Liver (tissue), 9 donors: ENCODE results near the gene PEAK1. TPM values are rescaled to one million over a fixed set of nuclear protein-coding genes. Genes with fewer than 3 reads are reported as not detected.

Source experiments
- DNase-seq: peaks from one replicate; pipeline ENCODE4 v3.0.0-alpha.2; 2017; ENCODE audit warnings: low spot score
- H3K27ac ChIP-seq, 2 donors: one replicate each; pipeline ENCODE4 v1.7.0; 2013; ENCODE audit warnings: inconsistent platforms in 2 of 2, low read length in 2 of 2, control low read depth in 1 of 2, low read depth in 1 of 2, mild to moderate bottlenecking in 1 of 2
- H3K27me3 ChIP-seq, 4 donors: one replicate each; pipeline versions ENCODE4 v1.6.1 to v1.7.0; 2013; ENCODE audit warnings: low read length in 3 of 4, inconsistent platforms in 1 of 4, mild to moderate bottlenecking in 1 of 4, moderate library complexity in 1 of 4; ENCODE audit not compliant: control insufficient read depth in 4 of 4, insufficient read depth in 4 of 4
- H3K36me3 ChIP-seq, 4 donors: one replicate each; pipeline versions ENCODE4 v1.6.1 to v1.7.0; 2013; ENCODE audit warnings: low read length in 3 of 4, mild to moderate bottlenecking in 3 of 4, low read depth in 1 of 4, moderate library complexity in 1 of 4; ENCODE audit not compliant: control insufficient read depth in 4 of 4, insufficient read depth in 3 of 4
- H3K4me1 ChIP-seq, 4 donors: one replicate each; pipeline versions ENCODE4 v1.6.1 to v1.7.0; 2013; ENCODE audit warnings: low read length in 3 of 4, mild to moderate bottlenecking in 3 of 4, moderate library complexity in 1 of 4; ENCODE audit not compliant: control insufficient read depth in 4 of 4, insufficient read depth in 4 of 4
- H3K4me3 ChIP-seq, 3 donors: one replicate each; pipeline versions ENCODE4 v1.6.1 to v1.7.0; 2013; ENCODE audit warnings: low read length in 3 of 3, control low read depth in 1 of 3, low read depth in 1 of 3, mild to moderate bottlenecking in 1 of 3
- H3K9ac ChIP-seq, 2 donors: one replicate each; pipeline ENCODE4 v1.7.0; 2013; ENCODE audit warnings: low read length in 2 of 2, mild to moderate bottlenecking in 2 of 2, moderate library complexity in 2 of 2, control low read depth in 1 of 2, low read depth in 1 of 2
- H3K9me3 ChIP-seq, 4 donors: one replicate each; pipeline versions ENCODE4 v1.6.1 to v1.7.0; 2013; ENCODE audit warnings: low read length in 3 of 4; ENCODE audit not compliant: control insufficient read depth in 4 of 4
- EGR1 ChIP-seq, 2 donors: IDR thresholded peaks; 2 replicates each; pipeline ENCODE4 v1.6.1; 2016 to 2018; ENCODE audit warnings: antibody characterized with exemption in 2 of 2, low read depth in 2 of 2
- FOXA1 ChIP-seq: IDR thresholded peaks from 2 replicates; pipeline ENCODE4 v1.6.1; 2016; ENCODE audit warnings: antibody characterized with exemption
- HNF4G ChIP-seq: IDR thresholded peaks from 2 replicates; pipeline ENCODE4 v1.6.1; 2016; ENCODE audit warnings: antibody characterized with exemption
- JUND ChIP-seq, 2 donors: IDR thresholded peaks; 2 replicates each; pipeline ENCODE4 v1.6.1; 2016; ENCODE audit warnings: antibody characterized with exemption in 2 of 2
- NR2F2 ChIP-seq: IDR thresholded peaks from 2 replicates; pipeline ENCODE4 v1.6.1; 2016; ENCODE audit warnings: antibody characterized with exemption
- RAD21 ChIP-seq, 2 donors: IDR thresholded peaks; 2 replicates each; pipeline ENCODE4 v1.6.1; 2016; ENCODE audit warnings: antibody characterized with exemption in 2 of 2, mild to moderate bottlenecking in 2 of 2
- RXRA ChIP-seq, 2 donors: IDR thresholded peaks; 2 replicates each; pipeline ENCODE4 v1.6.1; 2017 to 2018; ENCODE audit warnings: antibody characterized with exemption in 2 of 2, mild to moderate bottlenecking in 1 of 2
- SP1 ChIP-seq: IDR thresholded peaks from 2 replicates; pipeline ENCODE4 v1.6.1; 2018; ENCODE audit warnings: antibody characterized with exemption, mild to moderate bottlenecking
- TAF1 ChIP-seq: conservative IDR thresholded peaks from 2 replicates; pipeline ENCODE4 v1.6.1; 2016; ENCODE audit warnings: antibody characterized with exemption, mild to moderate bottlenecking
- YY1 ChIP-seq: IDR thresholded peaks from 2 replicates; pipeline ENCODE4 v1.6.1; 2016; ENCODE audit warnings: antibody characterized with exemption, mild to moderate bottlenecking
- WGBS: extraction: QIAGEN DNeasy Blood & Tissue Kit; methylation state at CpG from one replicate; pipeline ENCODE4 v1.1.7; 2013; 5-methylcytosine and 5-hydroxymethylcytosine counted together
- polyA plus RNA-seq, 2 donors: library from polyadenylated mRNA; stranded (reverse) in 1 of 2; unstranded in 1 of 2; fragments of 200-250 nt in 1 of 2; fragments of >200 nt in 1 of 2; fragmentation: Nextera tagmentation in 1 of 2; extraction: Ambion mirVana in 1 of 2; gene quantifications; one replicate each; pipeline versions ENCODE4 v1.2.1 to v1.2.3, GENCODE V29; 2013 to 2015
- total RNA-seq, 2 donors: library from RNA; depleted of rRNA; stranded (reverse); fragments of >200 nt; gene quantifications; one replicate each; pipeline ENCODE4 v1.2.3, GENCODE V29; 2014
- TF ChIP-seq, protein P1 (sequence below): IDR thresholded peaks from 2 replicates; pipeline ENCODE4 v1.6.1; 2016; ENCODE audit warnings: antibody characterized with exemption, mild to moderate bottlenecking
- TF ChIP-seq, protein P2 (sequence below): fragments of 150-350 bp; IDR thresholded peaks from 2 replicates; pipeline ENCODE4 v1.5.1; 2017; ENCODE audit warnings: improper control_type of control experiment, low read depth, low read length; ENCODE audit not compliant: missing input control
- TF ChIP-seq, protein P3 (sequence below): IDR thresholded peaks from 2 replicates; pipeline ENCODE4 v1.6.1; 2016; ENCODE audit warnings: antibody characterized with exemption
- TF ChIP-seq, protein P4 (sequence below): IDR thresholded peaks from 2 replicates; pipeline ENCODE4 v1.6.1; 2016; ENCODE audit warnings: antibody characterized with exemption
- donor health status: healthy.
- donor health status: healthy.
- donor health status: healthy.
- donor health status: healthy.
- donor health status: healthy.

The PEAK1 gene
- total and polyA plus RNA-seq, 4 donors, result 1.8 to 14.9 (median 5.8) TPM

DNA sequence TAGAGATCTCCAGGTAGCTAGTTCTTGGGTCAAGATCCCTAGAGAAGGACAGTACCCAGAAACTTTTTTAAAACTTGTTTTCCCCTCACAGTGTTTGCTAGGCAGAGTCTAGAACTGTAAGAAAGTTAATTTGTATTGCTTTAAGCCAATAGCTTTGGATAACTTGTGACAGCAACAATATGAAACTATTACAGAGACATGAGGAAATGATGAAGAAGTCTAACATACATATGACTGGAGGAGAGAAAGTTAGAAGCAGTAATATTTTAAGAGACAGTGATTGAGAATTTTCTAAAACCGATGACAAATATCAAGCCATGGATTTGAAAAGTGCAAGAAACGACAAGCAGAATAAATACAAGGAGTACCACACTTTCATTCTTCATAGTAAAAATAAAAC, 10.7 kb upstream of the PEAK1 start:
- 97% methylated on average over 2 of the region's 2 CpGs for WGBS
- TF ChIP-seq, protein P1, sequence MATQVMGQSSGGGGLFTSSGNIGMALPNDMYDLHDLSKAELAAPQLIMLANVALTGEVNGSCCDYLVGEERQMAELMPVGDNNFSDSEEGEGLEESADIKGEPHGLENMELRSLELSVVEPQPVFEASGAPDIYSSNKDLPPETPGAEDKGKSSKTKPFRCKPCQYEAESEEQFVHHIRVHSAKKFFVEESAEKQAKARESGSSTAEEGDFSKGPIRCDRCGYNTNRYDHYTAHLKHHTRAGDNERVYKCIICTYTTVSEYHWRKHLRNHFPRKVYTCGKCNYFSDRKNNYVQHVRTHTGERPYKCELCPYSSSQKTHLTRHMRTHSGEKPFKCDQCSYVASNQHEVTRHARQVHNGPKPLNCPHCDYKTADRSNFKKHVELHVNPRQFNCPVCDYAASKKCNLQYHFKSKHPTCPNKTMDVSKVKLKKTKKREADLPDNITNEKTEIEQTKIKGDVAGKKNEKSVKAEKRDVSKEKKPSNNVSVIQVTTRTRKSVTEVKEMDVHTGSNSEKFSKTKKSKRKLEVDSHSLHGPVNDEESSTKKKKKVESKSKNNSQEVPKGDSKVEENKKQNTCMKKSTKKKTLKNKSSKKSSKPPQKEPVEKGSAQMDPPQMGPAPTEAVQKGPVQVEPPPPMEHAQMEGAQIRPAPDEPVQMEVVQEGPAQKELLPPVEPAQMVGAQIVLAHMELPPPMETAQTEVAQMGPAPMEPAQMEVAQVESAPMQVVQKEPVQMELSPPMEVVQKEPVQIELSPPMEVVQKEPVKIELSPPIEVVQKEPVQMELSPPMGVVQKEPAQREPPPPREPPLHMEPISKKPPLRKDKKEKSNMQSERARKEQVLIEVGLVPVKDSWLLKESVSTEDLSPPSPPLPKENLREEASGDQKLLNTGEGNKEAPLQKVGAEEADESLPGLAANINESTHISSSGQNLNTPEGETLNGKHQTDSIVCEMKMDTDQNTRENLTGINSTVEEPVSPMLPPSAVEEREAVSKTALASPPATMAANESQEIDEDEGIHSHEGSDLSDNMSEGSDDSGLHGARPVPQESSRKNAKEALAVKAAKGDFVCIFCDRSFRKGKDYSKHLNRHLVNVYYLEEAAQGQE, result no peak
- TF ChIP-seq HNF4G, result no peak
- H3K4me1 ChIP-seq, result peaks cover 0 to 4% (median 0%) of the 10 kb centered on the region in 4 donors

DNA sequence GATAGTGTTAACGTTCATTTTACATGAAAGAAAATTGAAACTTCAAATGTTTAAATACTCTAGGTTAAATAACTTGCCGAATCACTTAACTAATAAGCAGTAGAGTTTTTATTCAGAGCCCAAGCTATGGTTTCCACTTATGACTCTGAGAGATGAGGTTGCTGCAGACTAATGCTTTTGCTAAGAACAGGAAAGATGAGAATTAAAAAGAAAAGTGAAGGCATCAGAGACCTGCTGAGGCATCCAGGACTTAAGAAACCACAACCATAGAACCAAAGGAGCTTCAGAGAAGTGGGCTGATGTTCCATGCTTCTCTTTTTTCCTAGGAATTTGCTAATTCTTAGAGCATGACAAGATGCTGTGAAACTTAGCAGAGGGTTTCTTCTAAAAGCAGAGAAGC, 10.3 kb upstream of the PEAK1 start:
- DNase-seq, result no peak
- no peak overlapping the region for H3K9ac ChIP-seq
- no peaks in the 10 kb centered on the region for H3K9me3 ChIP-seq
- H3K27me3 ChIP-seq, result no peaks in the 10 kb centered on the region
- H3K27ac ChIP-seq, result no peak overlapping the region
- no peak overlapping the region for H3K4me3 ChIP-seq
- no peak for TF ChIP-seq JUND (IDR thresholded peaks at IDR 0.05)
- TF ChIP-seq, protein P1, result no peak
- TF ChIP-seq EGR1 (IDR thresholded peaks at IDR 0.05; ENCODE audit: low read depth in 2 of 2), result no peak
- TF ChIP-seq FOXA1, result no peak
- no peak for TF ChIP-seq RAD21 (IDR thresholded peaks at IDR 0.05)
- no peak for TF ChIP-seq RXRA (IDR thresholded peaks at IDR 0.05)
- TF ChIP-seq NR2F2, result no peak
- no peak for TF ChIP-seq SP1
- TF ChIP-seq, protein P2, sequence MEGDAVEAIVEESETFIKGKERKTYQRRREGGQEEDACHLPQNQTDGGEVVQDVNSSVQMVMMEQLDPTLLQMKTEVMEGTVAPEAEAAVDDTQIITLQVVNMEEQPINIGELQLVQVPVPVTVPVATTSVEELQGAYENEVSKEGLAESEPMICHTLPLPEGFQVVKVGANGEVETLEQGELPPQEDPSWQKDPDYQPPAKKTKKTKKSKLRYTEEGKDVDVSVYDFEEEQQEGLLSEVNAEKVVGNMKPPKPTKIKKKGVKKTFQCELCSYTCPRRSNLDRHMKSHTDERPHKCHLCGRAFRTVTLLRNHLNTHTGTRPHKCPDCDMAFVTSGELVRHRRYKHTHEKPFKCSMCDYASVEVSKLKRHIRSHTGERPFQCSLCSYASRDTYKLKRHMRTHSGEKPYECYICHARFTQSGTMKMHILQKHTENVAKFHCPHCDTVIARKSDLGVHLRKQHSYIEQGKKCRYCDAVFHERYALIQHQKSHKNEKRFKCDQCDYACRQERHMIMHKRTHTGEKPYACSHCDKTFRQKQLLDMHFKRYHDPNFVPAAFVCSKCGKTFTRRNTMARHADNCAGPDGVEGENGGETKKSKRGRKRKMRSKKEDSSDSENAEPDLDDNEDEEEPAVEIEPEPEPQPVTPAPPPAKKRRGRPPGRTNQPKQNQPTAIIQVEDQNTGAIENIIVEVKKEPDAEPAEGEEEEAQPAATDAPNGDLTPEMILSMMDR, result no peak
- TF ChIP-seq, protein P3, sequence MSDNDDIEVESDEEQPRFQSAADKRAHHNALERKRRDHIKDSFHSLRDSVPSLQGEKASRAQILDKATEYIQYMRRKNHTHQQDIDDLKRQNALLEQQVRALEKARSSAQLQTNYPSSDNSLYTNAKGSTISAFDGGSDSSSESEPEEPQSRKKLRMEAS, result no peak
- TF ChIP-seq TAF1, result no peak
- no peak for TF ChIP-seq HNF4G
- TF ChIP-seq YY1, result no peak
- TF ChIP-seq, protein P4, sequence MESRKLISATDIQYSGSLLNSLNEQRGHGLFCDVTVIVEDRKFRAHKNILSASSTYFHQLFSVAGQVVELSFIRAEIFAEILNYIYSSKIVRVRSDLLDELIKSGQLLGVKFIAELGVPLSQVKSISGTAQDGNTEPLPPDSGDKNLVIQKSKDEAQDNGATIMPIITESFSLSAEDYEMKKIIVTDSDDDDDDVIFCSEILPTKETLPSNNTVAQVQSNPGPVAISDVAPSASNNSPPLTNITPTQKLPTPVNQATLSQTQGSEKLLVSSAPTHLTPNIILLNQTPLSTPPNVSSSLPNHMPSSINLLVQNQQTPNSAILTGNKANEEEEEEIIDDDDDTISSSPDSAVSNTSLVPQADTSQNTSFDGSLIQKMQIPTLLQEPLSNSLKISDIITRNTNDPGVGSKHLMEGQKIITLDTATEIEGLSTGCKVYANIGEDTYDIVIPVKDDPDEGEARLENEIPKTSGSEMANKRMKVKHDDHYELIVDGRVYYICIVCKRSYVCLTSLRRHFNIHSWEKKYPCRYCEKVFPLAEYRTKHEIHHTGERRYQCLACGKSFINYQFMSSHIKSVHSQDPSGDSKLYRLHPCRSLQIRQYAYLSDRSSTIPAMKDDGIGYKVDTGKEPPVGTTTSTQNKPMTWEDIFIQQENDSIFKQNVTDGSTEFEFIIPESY, result no peak
- WGBS, result 83% methylated on average over 2 of the region's 2 CpGs
- H3K36me3 ChIP-seq, result peaks cover 0 to 2% (median 0%) of the 10 kb centered on the region in 4 donors
- peaks cover 0 to 8% (median 2%) of the 10 kb centered on the region in 4 donors for H3K4me1 ChIP-seq

More for the DNA sequence above, 10.7 kb upstream of the PEAK1 start:
- peaks cover 0 to 2% (median 0%) of the 10 kb centered on the region in 4 donors for H3K36me3 ChIP-seq
- H3K27ac ChIP-seq, result no peak overlapping the region
- no peak overlapping the region for H3K4me3 ChIP-seq
- no peak for DNase-seq
- no peak overlapping the region for H3K9ac ChIP-seq
- H3K27me3 ChIP-seq, result no peaks in the 10 kb centered on the region
- no peaks in the 10 kb centered on the region for H3K9me3 ChIP-seq
